GM12864 (cell line): ENCODE measurements around the gene AANAT.

Experiments used
- DNase-seq: peaks from one replicate; pipeline ENCODE4 v3.0.0-alpha.2; 2011; ENCODE audit warnings: low read depth
- H3K4me3 ChIP-seq: 2 replicates; pipeline ENCODE4 v1.5.1; 2011; ENCODE audit warnings: mild to moderate bottlenecking, low read depth, low read length, control low read depth
- CTCF ChIP-seq: IDR thresholded peaks from 2 replicates; pipeline ENCODE4 v1.5.1; 2011; ENCODE audit warnings: low read depth, mild to moderate bottlenecking, moderate library complexity, low read length, control low read depth, inconsistent platforms; ENCODE audit errors: missing control alignments

The AANAT gene

GRCh38 chr17:76474238-76474637 is 6.8 kb downstream of the AANAT start:
- H3K4me3 ChIP-seq = no peak overlapping the region
- no peak for TF ChIP-seq CTCF
- DNase-seq = no peak

DNA sequence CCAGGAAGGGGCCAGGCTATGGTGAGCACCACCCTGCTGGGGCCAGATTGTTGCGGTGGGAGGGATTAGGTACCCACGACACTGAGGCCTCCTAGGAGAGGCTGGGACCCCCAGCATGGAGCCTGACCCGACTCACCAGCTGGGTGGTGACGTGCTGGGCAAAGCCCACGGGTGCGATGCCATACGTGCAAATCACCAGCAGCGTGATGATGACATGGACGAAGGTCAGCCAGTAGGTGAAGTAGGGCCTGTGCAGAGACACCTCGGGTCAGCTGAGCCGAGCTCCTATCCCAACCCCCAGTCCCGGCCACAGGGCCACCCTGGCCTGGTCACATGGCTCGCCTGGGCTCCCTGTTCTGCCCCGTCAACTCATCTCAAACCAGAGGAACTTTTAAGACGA is 7.5 kb downstream of the AANAT start:
- no peak overlapping the region for H3K4me3 ChIP-seq
- TF ChIP-seq CTCF = no peak
- no peak for DNase-seq

GRCh38 chr17:76475302-76475701 is 7.9 kb downstream of the AANAT start:
- H3K4me3 ChIP-seq = no peak overlapping the region
- no peak for DNase-seq
- no peak for TF ChIP-seq CTCF

GRCh38 chr17:76476736-76477135 is 9.3 kb downstream of the AANAT start:
- H3K4me3 ChIP-seq = no peak overlapping the region
- no peak for DNase-seq
- no peak for TF ChIP-seq CTCF

DNA sequence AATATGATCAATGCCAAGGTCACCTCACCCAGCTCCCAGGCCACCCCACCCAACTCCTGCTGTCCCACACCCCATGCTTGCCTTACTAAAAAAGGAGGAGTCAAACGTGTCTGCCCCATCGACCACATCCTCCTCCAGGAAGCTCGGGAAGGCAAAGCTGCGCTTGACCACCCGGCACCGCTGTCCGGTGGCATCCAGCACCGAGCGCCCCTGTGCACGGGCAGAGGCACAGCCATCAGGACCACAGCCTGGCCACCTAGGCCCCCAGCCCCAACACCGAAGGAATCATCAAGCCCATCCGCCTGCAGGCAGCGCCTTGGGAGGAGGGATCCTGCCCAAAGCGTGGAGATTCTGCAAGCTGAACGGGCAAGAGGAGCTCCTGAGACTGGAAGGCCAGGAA is 10.2 kb downstream of the AANAT start:
- TF ChIP-seq CTCF = no peak
- no peak overlapping the region for H3K4me3 ChIP-seq
- no peak for DNase-seq

DNA sequence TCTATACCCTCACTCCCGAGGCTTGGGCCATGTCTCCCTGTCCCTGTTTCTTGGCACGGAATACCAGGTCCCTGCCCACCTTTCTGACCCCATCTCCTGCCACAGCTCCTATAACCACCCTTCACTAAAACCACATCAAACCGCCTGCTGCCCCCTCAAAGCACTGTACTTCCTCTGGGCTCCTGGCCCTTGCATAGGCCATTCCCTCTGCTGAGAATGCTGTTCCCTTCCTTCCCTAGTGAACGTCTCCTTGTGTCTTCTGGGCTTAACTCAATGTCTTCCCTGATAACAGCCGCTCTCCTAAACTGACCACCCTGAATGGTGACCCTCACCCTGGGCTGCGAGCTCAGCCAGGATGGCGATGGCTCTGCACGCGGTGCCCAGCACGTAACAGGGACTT is 10.7 kb downstream of the AANAT start:
- no peak overlapping the region for H3K4me3 ChIP-seq
- DNase-seq = no peak
- no peak for TF ChIP-seq CTCF

DNA sequence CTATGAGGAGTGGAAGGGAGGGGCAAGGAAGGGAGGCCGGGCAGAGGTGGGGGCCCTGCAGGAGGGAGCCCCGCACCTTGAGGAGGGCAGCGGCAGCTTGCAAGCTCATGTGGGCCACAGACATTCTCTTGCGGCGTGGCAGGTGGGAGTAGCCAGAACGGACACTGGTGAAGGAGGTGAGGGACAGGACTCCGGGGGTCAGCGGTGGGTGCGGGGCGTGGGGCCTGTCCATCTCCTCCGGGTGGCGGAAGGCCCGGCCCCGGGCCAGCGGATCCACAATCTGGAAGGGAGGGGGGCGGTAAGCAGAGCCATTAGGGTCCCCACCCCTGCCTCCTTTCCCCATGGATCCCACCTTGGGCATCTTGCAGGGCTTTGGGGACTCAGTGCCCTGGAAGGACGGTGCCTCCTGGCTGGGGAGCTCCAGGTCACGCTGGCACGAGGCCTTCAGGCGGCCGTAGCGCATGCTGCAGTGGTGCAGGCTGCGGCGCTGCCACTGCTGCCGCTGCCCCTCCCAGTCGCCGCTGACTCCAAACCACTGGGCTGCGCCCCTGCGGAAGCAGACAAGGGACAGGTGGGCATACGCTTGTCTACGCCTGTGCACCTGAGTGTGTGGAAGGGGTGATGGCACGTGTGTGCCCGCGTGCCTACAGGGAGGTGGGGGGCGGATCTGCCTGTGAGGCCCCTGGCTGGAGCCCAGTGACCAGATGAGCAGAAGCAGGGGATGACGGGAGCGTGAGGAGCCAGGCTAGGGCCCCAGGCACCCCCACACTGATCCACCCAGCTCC is 11.5 kb downstream of the AANAT start:
- no peak overlapping the region for H3K4me3 ChIP-seq
- TF ChIP-seq CTCF = no peak
- no peak for DNase-seq
